Lung (tissue), 12 donors: Measurements from ENCODE around the gene ADAMTSL1. TPM values are rescaled to one million over a fixed set of nuclear protein-coding genes. Genes with fewer than 3 reads are reported as not detected.
A peak's percentile ranks its signal among the peaks of the same experiment; 100 is the strongest.

Experiments
- ATAC-seq: fragments of 200-7000 bp; cut with Tn5 transposase; one replicate; pipeline ENCODE4 v1.9.1; 2020; ENCODE audit warnings: moderate number of reproducible peaks; ENCODE audit not compliant: insufficient read depth, low FRiP score
- DNase-seq, 3 donors: peaks; one replicate each; pipeline ENCODE4 v3.0.0-alpha.2; 2013 to 2017
- H3K27ac ChIP-seq, 2 donors: one replicate each; pipeline ENCODE4 v1.5.1; 2013; ENCODE audit warnings: mild to moderate bottlenecking in 2 of 2, moderate library complexity in 2 of 2, control low read depth in 1 of 2, inconsistent platforms in 1 of 2, low read depth in 1 of 2, low read length in 1 of 2
- H3K27me3 ChIP-seq, 3 donors: one replicate each; pipeline ENCODE4 v1.5.1; 2013; ENCODE audit warnings: low read length in 2 of 3; ENCODE audit not compliant: control insufficient read depth in 3 of 3, insufficient read depth in 3 of 3
- H3K36me3 ChIP-seq, 4 donors: one replicate each; pipeline ENCODE4 v1.5.1; 2013; ENCODE audit warnings: low read length in 4 of 4, mild to moderate bottlenecking in 1 of 4, moderate library complexity in 1 of 4; ENCODE audit not compliant: control insufficient read depth in 4 of 4, insufficient read depth in 4 of 4
- H3K4me1 ChIP-seq, 5 donors: one replicate each; pipeline ENCODE4 v1.5.1; 2013; ENCODE audit warnings: low read length in 5 of 5, mild to moderate bottlenecking in 2 of 5, moderate library complexity in 1 of 5; ENCODE audit not compliant: control insufficient read depth in 5 of 5, insufficient read depth in 5 of 5
- H3K4me3 ChIP-seq: one replicate; pipeline ENCODE4 v1.5.1; 2013; ENCODE audit warnings: mild to moderate bottlenecking, control low read depth, moderate library complexity
- H3K9ac ChIP-seq, 2 donors: one replicate each; pipeline ENCODE4 v1.5.1; 2013; ENCODE audit warnings: low read length in 2 of 2, control low read depth in 1 of 2; ENCODE audit not compliant: insufficient read depth in 1 of 2
- H3K9me3 ChIP-seq, 4 donors: one replicate each; pipeline ENCODE4 v1.5.1; 2013; ENCODE audit warnings: low read length in 3 of 4, mild to moderate bottlenecking in 1 of 4, moderate library complexity in 1 of 4; ENCODE audit not compliant: control insufficient read depth in 4 of 4, insufficient read depth in 3 of 4
- WGBS, 2 donors: extraction: QIAGEN DNeasy Blood & Tissue Kit; methylation state at CpG; one replicate each; pipeline ENCODE4 v1.1.7; 2013; 5-methylcytosine and 5-hydroxymethylcytosine counted together
- polyA plus RNA-seq, 2 donors: library from polyadenylated mRNA; stranded (reverse); fragments of 200-250 nt; gene quantifications; one replicate each; pipeline ENCODE4 v1.2.1, GENCODE V29; 2013
- total RNA-seq, 2 donors: library from RNA; depleted of rRNA in 1 of 2; stranded (reverse); fragments of >200 nt in 1 of 2; gene quantifications; one replicate each; pipeline ENCODE4 v1.2.1, GENCODE V29; 2014 to 2021
- TF ChIP-seq, protein P1 (sequence below): IDR thresholded peaks from 2 replicates; pipeline ENCODE4 v1.5.1; 2012; ENCODE audit warnings: mild to moderate bottlenecking; ENCODE audit errors: control extremely low read depth, extremely low read depth
- donor health status: control.
- donor health status: control.
- donor health status: Bipolar disorder and iron deficiency.
- donor health status: healthy.
- donor health status: DM: yes; HTN: yes; CAD: no.

The ADAMTSL1 gene
- total and polyA plus RNA-seq, 4 donors = 0.25 to 36.2 (median 1.4) TPM

DNA sequence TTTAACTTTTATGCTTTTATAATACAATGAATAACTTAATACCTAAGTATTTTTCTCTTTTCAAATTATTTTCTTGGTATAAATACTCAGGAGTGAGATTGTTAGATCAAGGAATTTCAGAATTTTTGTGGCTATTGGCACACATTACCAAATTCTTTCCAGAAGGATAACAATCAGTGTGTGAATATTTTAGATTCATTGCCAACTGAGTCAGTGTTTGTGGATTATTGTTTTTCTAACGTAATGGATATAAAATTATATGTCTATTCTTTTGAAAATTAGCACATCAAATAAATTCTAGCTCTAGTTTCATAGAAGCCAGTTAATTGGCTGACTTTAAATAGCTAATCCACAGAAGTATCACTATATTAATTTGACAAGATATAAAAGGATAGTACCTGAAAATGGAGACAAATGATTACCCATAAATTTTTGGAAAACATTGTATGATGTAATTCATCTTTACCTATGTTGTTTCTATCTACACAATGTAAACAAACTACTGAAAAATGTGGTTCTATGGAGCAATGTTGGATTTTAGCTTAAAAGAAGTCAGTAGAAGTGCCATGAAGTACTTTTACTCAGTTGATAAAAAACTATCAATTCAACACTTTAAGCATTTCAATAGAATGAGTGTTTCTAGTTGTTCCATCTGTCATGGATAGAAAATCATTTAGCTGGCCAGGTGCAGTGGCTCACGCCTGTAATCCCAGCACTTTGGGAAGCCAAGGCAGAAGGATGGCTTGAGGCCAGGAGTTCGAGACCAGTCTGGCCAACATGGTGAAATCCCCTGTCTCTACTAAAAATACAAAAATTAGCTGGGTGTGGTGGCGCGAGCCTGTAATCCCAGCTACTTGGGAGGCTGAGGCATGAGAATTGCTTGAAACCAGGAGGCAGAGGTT lies 185.1 kb downstream of the ADAMTSL1 start:
- H3K27ac ChIP-seq = no peak overlapping the region
- H3K27me3 ChIP-seq = no peaks in the 10 kb centered on the region
- TF ChIP-seq, protein P1, sequence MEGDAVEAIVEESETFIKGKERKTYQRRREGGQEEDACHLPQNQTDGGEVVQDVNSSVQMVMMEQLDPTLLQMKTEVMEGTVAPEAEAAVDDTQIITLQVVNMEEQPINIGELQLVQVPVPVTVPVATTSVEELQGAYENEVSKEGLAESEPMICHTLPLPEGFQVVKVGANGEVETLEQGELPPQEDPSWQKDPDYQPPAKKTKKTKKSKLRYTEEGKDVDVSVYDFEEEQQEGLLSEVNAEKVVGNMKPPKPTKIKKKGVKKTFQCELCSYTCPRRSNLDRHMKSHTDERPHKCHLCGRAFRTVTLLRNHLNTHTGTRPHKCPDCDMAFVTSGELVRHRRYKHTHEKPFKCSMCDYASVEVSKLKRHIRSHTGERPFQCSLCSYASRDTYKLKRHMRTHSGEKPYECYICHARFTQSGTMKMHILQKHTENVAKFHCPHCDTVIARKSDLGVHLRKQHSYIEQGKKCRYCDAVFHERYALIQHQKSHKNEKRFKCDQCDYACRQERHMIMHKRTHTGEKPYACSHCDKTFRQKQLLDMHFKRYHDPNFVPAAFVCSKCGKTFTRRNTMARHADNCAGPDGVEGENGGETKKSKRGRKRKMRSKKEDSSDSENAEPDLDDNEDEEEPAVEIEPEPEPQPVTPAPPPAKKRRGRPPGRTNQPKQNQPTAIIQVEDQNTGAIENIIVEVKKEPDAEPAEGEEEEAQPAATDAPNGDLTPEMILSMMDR = no peak
- ATAC-seq (no peak), DNase-seq (no peak)
- no peaks in the 10 kb centered on the region for H3K9me3 ChIP-seq
- H3K4me1 ChIP-seq = peaks cover 0 to 11% (median 0%) of the 10 kb centered on the region in 5 donors
- no peak overlapping the region for H3K4me3 ChIP-seq
- no peak overlapping the region for H3K9ac ChIP-seq
- H3K36me3 ChIP-seq = no peaks in the 10 kb centered on the region
- 82 to 88% methylated on average over 5 of the region's 5 CpGs for WGBS, 2 donors

DNA sequence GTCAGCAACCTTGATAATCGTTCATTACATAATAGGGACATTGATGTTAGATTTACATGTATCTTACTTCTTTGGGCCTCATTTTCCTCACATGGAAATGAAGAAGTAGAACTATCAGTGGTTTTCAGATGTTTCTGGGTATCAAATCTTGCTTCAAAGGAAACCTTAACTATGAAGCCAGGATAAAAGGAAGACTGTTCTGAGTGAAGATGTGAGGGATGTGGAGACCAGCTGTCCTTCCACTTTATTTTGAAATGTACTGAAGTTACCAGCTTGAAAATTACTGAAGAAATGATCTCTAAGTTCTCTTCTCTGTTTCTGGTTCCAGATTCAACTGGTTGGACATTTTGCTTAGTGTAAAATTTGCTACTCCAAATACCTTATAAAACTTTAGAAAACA lies 186.0 kb downstream of the ADAMTSL1 start:
- Histone ChIP-seq H3K27ac (no peak overlapping the region), H3K9ac (no peak overlapping the region), H3K36me3 (no peaks in the 10 kb centered on the region), H3K4me1 (peaks cover 0 to 11% (median 0%) of the 10 kb centered on the region in 5 donors), H3K4me3 (no peak overlapping the region), H3K27me3 (no peaks in the 10 kb centered on the region), H3K9me3 (no peaks in the 10 kb centered on the region)
- peak; percentile 31 to 84 (median 65) for DNase-seq
- TF ChIP-seq, protein P1 = no peak
- 74 to 92% methylated on average over 1 of the region's 1 CpG for WGBS, 2 donors
- ATAC-seq = no peak

DNA sequence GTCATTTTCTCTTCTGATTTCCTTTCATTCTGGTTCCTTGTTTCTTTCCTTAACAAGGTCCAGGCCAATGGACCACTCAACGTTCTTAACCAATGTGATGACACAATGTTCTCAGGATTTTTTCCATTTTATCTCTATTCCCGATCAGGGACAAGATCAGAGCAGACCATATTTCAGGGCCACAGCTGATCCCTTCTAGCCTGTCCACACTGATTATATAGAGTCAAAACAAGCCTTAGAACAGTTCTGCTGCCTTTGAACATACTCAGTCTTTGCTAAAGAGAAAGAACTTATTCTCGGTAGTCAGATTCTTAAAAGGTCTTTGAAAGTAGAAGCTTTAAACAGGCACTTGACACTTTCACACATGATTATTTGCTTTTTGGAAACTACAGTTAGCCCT lies 188.4 kb downstream of the ADAMTSL1 start:
- Histone ChIP-seq H3K36me3 (no peaks in the 10 kb centered on the region), H3K4me3 (no peak overlapping the region), H3K9ac (no peak overlapping the region), H3K27me3 (no peaks in the 10 kb centered on the region), H3K27ac (no peak overlapping the region), H3K9me3 (no peaks in the 10 kb centered on the region), H3K4me1 (peaks cover 0 to 20% (median 3%) of the 10 kb centered on the region in 5 donors)
- TF ChIP-seq, protein P1 = no peak
- DNase-seq (no peak), ATAC-seq (no peak)
- WGBS, 2 donors = 84 to 91% methylated on average over 3 of the region's 3 CpGs
